ENCODE results near the gene NR3C1.

NR3C1 gene

GRCh38 chr5:143248822-143249579, 154.5 kb downstream of the NR3C1 start:
- DNase-seq, result no peak

GRCh38 chr5:143248391-143248790, 155.1 kb downstream of the NR3C1 start:
- no peak for DNase-seq

- DNase-seq, result no peak
Observed at GRCh38 chr5:143247134-143247815, 156.2 kb downstream of the NR3C1 start.

GRCh38 chr5:143245929-143246561, 157.4 kb downstream of the NR3C1 start:
- DNase-seq, result no peak

GRCh38 chr5:143244990-143245389, 158.5 kb downstream of the NR3C1 start:
- DNase-seq, result no peak

GRCh38 chr5:143244000-143244736, 159.3 kb downstream of the NR3C1 start:
- no peak for DNase-seq

GRCh38 chr5:143243103-143243502, 160.4 kb downstream of the NR3C1 start:
- no peak for DNase-seq

GRCh38 chr5:143241892-143242291, 161.6 kb downstream of the NR3C1 start:
- DNase-seq, result no peak

GRCh38 chr5:143239882-143240518, 163.5 kb downstream of the NR3C1 start:
- DNase-seq, result no peak

- DNase-seq, result no peak
Observed at GRCh38 chr5:143238620-143239019, 164.9 kb downstream of the NR3C1 start.

GRCh38 chr5:143237664-143238063, 165.8 kb downstream of the NR3C1 start:
- no peak for DNase-seq

- DNase-seq, result no peak
Observed at GRCh38 chr5:143236682-143237081, 166.8 kb downstream of the NR3C1 start.

- DNase-seq, result no peak
Observed at GRCh38 chr5:143235423-143235822, 168.1 kb downstream of the NR3C1 start.

- no peak for DNase-seq
Observed at GRCh38 chr5:143234162-143234842, 169.2 kb downstream of the NR3C1 start.

GRCh38 chr5:143233031-143233430, 170.5 kb downstream of the NR3C1 start:
- DNase-seq, result no peak

GRCh38 chr5:143231973-143232812, 171.3 kb downstream of the NR3C1 start:
- DNase-seq, result no peak

GRCh38 chr5:143231416-143231815, 172.1 kb downstream of the NR3C1 start:
- no peak for DNase-seq

- no peak for DNase-seq
Observed at GRCh38 chr5:143230676-143230996, 172.8 kb downstream of the NR3C1 start.

GRCh38 chr5:143229896-143230675, 173.4 kb downstream of the NR3C1 start:
- no peak for DNase-seq

- DNase-seq, result peak; percentile 62
Observed at GRCh38 chr5:143229426-143229895, 174.0 kb downstream of the NR3C1 start.
